SK-N-SH (cell line): ENCODE data around the gene SDCCAG8. TPM values are rescaled to one million over a fixed set of nuclear protein-coding genes. Genes with fewer than 3 reads are reported as not detected.

ENCODE experiments used
- CTCF ChIA-PET: fragments of 300-600, 350-600 bp; formaldehyde crosslinking; extraction: SDS; loops from one replicate; lab custom pipeline; 2021; lab: Yijun Ruan, JAX
- POLR2A ChIA-PET: fragments of 350-600 bp; sonication (Branson Sonifier 250); formaldehyde crosslinking; extraction: SDS; loops from one replicate; lab custom pipeline; 2020; ENCODE audit warnings: antibody characterized with exemption, inconsistent platforms; lab: Yijun Ruan, JAX
- DNase-seq: peaks from one replicate; pipeline ENCODE4 v3.0.0; 2012
- H2AFZ ChIP-seq: fragments of 200-600 bp; sonication (generic); 2 replicates; pipeline ENCODE4 v1.8.1; 2016; ENCODE audit warnings: antibody characterized with exemption, mild to moderate bottlenecking, low read depth
- H3F3A ChIP-seq: fragments of 200-600 bp; sonication (generic); replicated peaks from 2 replicates; pipeline ENCODE3; 2016; ENCODE audit warnings: antibody characterized with exemption, mild to moderate bottlenecking; ENCODE audit not compliant: insufficient read depth
- H3K27ac ChIP-seq, 2 experiments: fragments of 200-500 bp in 1 of 2; fragments of 200-600 bp in 1 of 2; sonication (Bioruptor generic) in 1 of 2; sonication (generic), shearing (Covaris generic) in 1 of 2; 2 replicates each; pipeline versions ENCODE4 v1.5.1 to v1.6.1; 2014 to 2016; ENCODE audit warnings: low read depth in 2 of 2, inconsistent platforms in 1 of 2, low read length in 1 of 2, mild to moderate bottlenecking in 1 of 2, mixed read lengths in 1 of 2
- H3K27me3 ChIP-seq: fragments of 200-600 bp; sonication (generic), shearing (Covaris generic); 2 replicates; pipeline ENCODE4 v1.6.1; 2016; ENCODE audit warnings: mixed run types; ENCODE audit not compliant: insufficient read depth
- H3K36me3 ChIP-seq, 2 experiments: fragments of 200-500 bp in 1 of 2; fragments of 200-600 bp in 1 of 2; sonication (Bioruptor generic) in 1 of 2; sonication (generic) in 1 of 2; replicated peaks in 1 of 2; 2 replicates each; pipeline versions ENCODE3 to v1.5.1; 2014 to 2016; ENCODE audit warnings: low read length in 1 of 2, mild to moderate bottlenecking in 1 of 2; ENCODE audit not compliant: insufficient read depth in 2 of 2, control insufficient read depth in 1 of 2
- H3K4me1 ChIP-seq, 2 experiments: fragments of 200-500 bp in 1 of 2; fragments of 200-600 bp in 1 of 2; sonication (Bioruptor generic) in 1 of 2; sonication (generic), shearing (Covaris generic) in 1 of 2; 2 replicates each; pipeline versions ENCODE4 v1.5.1 to v1.6.1; 2014 to 2016; ENCODE audit warnings: low read depth in 1 of 2, low read length in 1 of 2, mixed run types in 1 of 2; ENCODE audit not compliant: insufficient read depth in 2 of 2, control insufficient read depth in 1 of 2
- H3K4me2 ChIP-seq: fragments of 200-600 bp; sonication (generic), shearing (Covaris generic); 2 replicates; pipeline ENCODE4 v1.6.1; 2017; ENCODE audit warnings: mixed run types
- H3K4me3 ChIP-seq, 2 experiments: fragments of 200-500 bp in 1 of 2; fragments of 200-600 bp in 1 of 2; sonication (Bioruptor generic) in 1 of 2; sonication (generic), shearing (Covaris generic) in 1 of 2; 2 replicates each; pipeline versions ENCODE4 v1.5.1 to v1.8.1; 2014 to 2016; ENCODE audit warnings: low read depth in 2 of 2, inconsistent platforms in 1 of 2, low read length in 1 of 2, mild to moderate bottlenecking in 1 of 2, mixed read lengths in 1 of 2, moderate library complexity in 1 of 2
- H3K79me2 ChIP-seq: fragments of 200-600 bp; sonication (generic); 2 replicates; pipeline ENCODE4 v1.8.1; 2017; ENCODE audit warnings: mild to moderate bottlenecking; ENCODE audit not compliant: insufficient read depth
- H3K9ac ChIP-seq: fragments of 200-600 bp; sonication (generic); 2 replicates; pipeline ENCODE4 v1.6.1; 2017; ENCODE audit warnings: mixed run types
- H3K9me2 ChIP-seq: fragments of 200-600 bp; sonication (generic); 2 replicates; pipeline ENCODE4 v1.6.1; 2017; ENCODE audit warnings: mixed run types
- H3K9me3 ChIP-seq: fragments of 200-600 bp; sonication (generic); 2 replicates; pipeline ENCODE4 v1.6.1; 2017; ENCODE audit warnings: mixed run types, mild to moderate bottlenecking, moderate library complexity
- H4K20me1 ChIP-seq: fragments of 200-600 bp; sonication (generic); 2 replicates; pipeline ENCODE4 v1.6.1; 2017; ENCODE audit warnings: mild to moderate bottlenecking, mixed run types; ENCODE audit not compliant: insufficient read depth
- EP300 ChIP-seq, 2 experiments: IDR thresholded peaks; 2 replicates each; pipeline versions ENCODE4 v1.4.0 to v1.6.1; 2012; ENCODE audit warnings: borderline replicate concordance in 1 of 2, low read depth in 1 of 2, low read length in 1 of 2
- FOSL2 ChIP-seq: IDR thresholded peaks from 2 replicates; pipeline ENCODE4 v1.4.0; 2012; ENCODE audit warnings: low read depth, mild to moderate bottlenecking, moderate library complexity, borderline replicate concordance
- FOXM1 ChIP-seq: IDR thresholded peaks from 2 replicates; pipeline ENCODE4 v1.4.0; 2012; ENCODE audit warnings: low read depth, mild to moderate bottlenecking
- GABPA ChIP-seq: IDR thresholded peaks from 2 replicates; pipeline ENCODE4 v1.4.0; 2012; ENCODE audit warnings: low read depth, mild to moderate bottlenecking
- GATA2 ChIP-seq: sonication (generic); formaldehyde crosslinking; IDR thresholded peaks from 2 replicates; pipeline ENCODE4 v1.5.0; 2020; ENCODE audit warnings: mild to moderate bottlenecking, missing genetic modification reagents
- JUND ChIP-seq: IDR thresholded peaks from 2 replicates; pipeline ENCODE4 v1.4.0; 2012
- MEF2A ChIP-seq: IDR thresholded peaks from 2 replicates; pipeline ENCODE4 v1.4.0; 2012; ENCODE audit warnings: low read depth, borderline replicate concordance
- MXI1 ChIP-seq: IDR thresholded peaks from 2 replicates; pipeline ENCODE4 v1.6.1; 2012; ENCODE audit warnings: mild to moderate bottlenecking, low read depth, low read length, improper control_type of control experiment
- NRF1 ChIP-seq: IDR thresholded peaks from 2 replicates; pipeline ENCODE4 v1.6.1; 2012; ENCODE audit warnings: low read depth, mild to moderate bottlenecking, low read length
- PBX3 ChIP-seq: IDR thresholded peaks from 2 replicates; pipeline ENCODE4; 2012
- RAD21 ChIP-seq: IDR thresholded peaks from 2 replicates; pipeline ENCODE4 v1.6.1; 2012; ENCODE audit warnings: mild to moderate bottlenecking, low read length
- RCOR1 ChIP-seq: fragments of 150-350 bp; IDR thresholded peaks from 2 replicates; pipeline ENCODE4 v1.6.1; 2017; ENCODE audit warnings: antibody characterized with exemption, low read length
- RFX5 ChIP-seq: IDR thresholded peaks from 2 replicates; pipeline ENCODE4 v1.6.1; 2012; ENCODE audit warnings: mild to moderate bottlenecking, improper control_type of control experiment, low read length
- SMC3 ChIP-seq: IDR thresholded peaks from 2 replicates; pipeline ENCODE4 v1.6.1; 2012; ENCODE audit warnings: low read depth, low read length, improper control_type of control experiment
- TCF12 ChIP-seq: IDR thresholded peaks from 2 replicates; pipeline ENCODE4 v1.4.0; 2012
- USF1 ChIP-seq: IDR thresholded peaks from 2 replicates; pipeline ENCODE4 v1.4.0; 2012; ENCODE audit warnings: low read depth, borderline replicate concordance
- USF2 ChIP-seq: fragments of 150-350 bp; IDR thresholded peaks from 2 replicates; pipeline ENCODE4 v1.6.1; 2017; ENCODE audit warnings: antibody characterized with exemption, low read length, low read depth, borderline replicate concordance
- WGBS: methylation state at CpG from one replicate; pipeline ENCODE4 v1.1.6; 2017; ENCODE audit warnings: low lambda C conversion rate; 5-methylcytosine and 5-hydroxymethylcytosine counted together
- polyA plus RNA-seq, 3 experiments: library from polyadenylated mRNA; depleted of rRNA; stranded (reverse); fragments of >200 nt; gene quantifications; 2 replicates each; pipeline ENCODE4 v1.2.3, GENCODE V29; 2012
- TF ChIP-seq, protein P1 (sequence below): fragments of 200-600 bp; sonication (generic); IDR thresholded peaks from 2 replicates; pipeline ENCODE4 v1.6.1; 2017; ENCODE audit warnings: antibody characterized with exemption, mild to moderate bottlenecking, moderate library complexity
- TF ChIP-seq, protein P2 (sequence below): fragments of 150-350 bp; IDR thresholded peaks from 2 replicates; pipeline ENCODE4 v1.6.1; 2016; ENCODE audit warnings: mild to moderate bottlenecking, low read depth, low read length

Gene SDCCAG8
- polyA plus RNA-seq, 1 of the 3 experiments (the other 2 are of a cell fraction) = 22.7 TPM

- Histone ChIP-seq H3K4me2 (no peak overlapping the region), H3K79me2 (0 out of 2 replicates have a peak, but pooled peaks cover 3% of the 10 kb centered on the region), H3K36me3 (peaks cover 6 to 9% of the 10 kb centered on the region in 2 experiments), H3K4me3 (no peak overlapping the region; a peak in 1 of 4 replicates), H3K9ac (no peak overlapping the region), H3K9me3 (no peaks in the 10 kb centered on the region), H4K20me1 (no peaks in the 10 kb centered on the region), H3K9me2 (no peaks in the 10 kb centered on the region), H3K27me3 (no peaks in the 10 kb centered on the region), H3K27ac (no peak overlapping the region), H3K4me1 (no peaks in the 10 kb centered on the region; a peak in 1 of 4 replicates), H3F3A (peaks cover 5% of the 10 kb centered on the region), H2AFZ (no peak overlapping the region)
- DNase-seq = peak; percentile 39
- ChIA-PET POLR2A (no interaction called here), CTCF (interaction anchor here (0.9 to 1.4 kb wide), 2 partner anchors 13 to 701 kb away, joined by 3 to 4 read pairs; no protein-coding TSS in a partner anchor)
- TF ChIP-seq EP300 (IDR thresholded peaks at IDR 0.05; ENCODE audit: borderline replicate concordance in 1 of 2, low read depth in 1 of 2, low read length in 1 of 2) = no peak
- peak; percentile 93 for TF ChIP-seq RAD21
- no peak for TF ChIP-seq MXI1
- peak; percentile 72 for TF ChIP-seq SMC3
- TF ChIP-seq USF2 = no peak
- TF ChIP-seq TCF12 = no peak
- TF ChIP-seq, protein P1, sequence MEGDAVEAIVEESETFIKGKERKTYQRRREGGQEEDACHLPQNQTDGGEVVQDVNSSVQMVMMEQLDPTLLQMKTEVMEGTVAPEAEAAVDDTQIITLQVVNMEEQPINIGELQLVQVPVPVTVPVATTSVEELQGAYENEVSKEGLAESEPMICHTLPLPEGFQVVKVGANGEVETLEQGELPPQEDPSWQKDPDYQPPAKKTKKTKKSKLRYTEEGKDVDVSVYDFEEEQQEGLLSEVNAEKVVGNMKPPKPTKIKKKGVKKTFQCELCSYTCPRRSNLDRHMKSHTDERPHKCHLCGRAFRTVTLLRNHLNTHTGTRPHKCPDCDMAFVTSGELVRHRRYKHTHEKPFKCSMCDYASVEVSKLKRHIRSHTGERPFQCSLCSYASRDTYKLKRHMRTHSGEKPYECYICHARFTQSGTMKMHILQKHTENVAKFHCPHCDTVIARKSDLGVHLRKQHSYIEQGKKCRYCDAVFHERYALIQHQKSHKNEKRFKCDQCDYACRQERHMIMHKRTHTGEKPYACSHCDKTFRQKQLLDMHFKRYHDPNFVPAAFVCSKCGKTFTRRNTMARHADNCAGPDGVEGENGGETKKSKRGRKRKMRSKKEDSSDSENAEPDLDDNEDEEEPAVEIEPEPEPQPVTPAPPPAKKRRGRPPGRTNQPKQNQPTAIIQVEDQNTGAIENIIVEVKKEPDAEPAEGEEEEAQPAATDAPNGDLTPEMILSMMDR = peak; percentile 87
- TF ChIP-seq PBX3 = no peak
- TF ChIP-seq MEF2A = no peak
- TF ChIP-seq, protein P2, sequence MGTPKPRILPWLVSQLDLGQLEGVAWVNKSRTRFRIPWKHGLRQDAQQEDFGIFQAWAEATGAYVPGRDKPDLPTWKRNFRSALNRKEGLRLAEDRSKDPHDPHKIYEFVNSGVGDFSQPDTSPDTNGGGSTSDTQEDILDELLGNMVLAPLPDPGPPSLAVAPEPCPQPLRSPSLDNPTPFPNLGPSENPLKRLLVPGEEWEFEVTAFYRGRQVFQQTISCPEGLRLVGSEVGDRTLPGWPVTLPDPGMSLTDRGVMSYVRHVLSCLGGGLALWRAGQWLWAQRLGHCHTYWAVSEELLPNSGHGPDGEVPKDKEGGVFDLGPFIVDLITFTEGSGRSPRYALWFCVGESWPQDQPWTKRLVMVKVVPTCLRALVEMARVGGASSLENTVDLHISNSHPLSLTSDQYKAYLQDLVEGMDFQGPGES = no peak
- WGBS = 0% methylated on average over 1 of the region's 1 CpG
Measured at GRCh38 chr1:243325305-243325890, 69.6 kb downstream of the SDCCAG8 start.

- Histone ChIP-seq H3K9me3 (no peaks in the 10 kb centered on the region), H3K27ac (no peak overlapping the region), H3K4me1 (no peaks in the 10 kb centered on the region; a peak in 1 of 4 replicates), H3K79me2 (0 out of 2 replicates have a peak, but pooled peaks cover 2% of the 10 kb centered on the region), H3K36me3 (peaks cover 27 to 40% of the 10 kb centered on the region in 2 experiments), H3F3A (no peaks in the 10 kb centered on the region), H3K4me2 (no peak overlapping the region), H3K27me3 (no peaks in the 10 kb centered on the region), H3K9ac (no peak overlapping the region), H2AFZ (no peak overlapping the region), H3K4me3 (no peak overlapping the region), H3K9me2 (no peaks in the 10 kb centered on the region), H4K20me1 (no peaks in the 10 kb centered on the region)
- no peak for DNase-seq
- POLR2A ChIA-PET = no interaction called here
- CTCF ChIA-PET = no interaction called here
- 95% methylated on average over 18 of the region's 18 CpGs for WGBS
- TF ChIP-seq GATA2 (CRISPR knock-in tag) (no peak), NRF1 (no peak), RCOR1 (no peak), FOSL2 (no peak), USF2 (no peak), RAD21 (no peak), MXI1 (no peak), GABPA (no peak), USF1 (no peak), FOXM1 (no peak), JUND (no peak), RFX5 (no peak)
Measured at GRCh38 chr1:243332440-243332839, 76.6 kb downstream of the SDCCAG8 start.
